Natural killer cell (primary cell): ENCODE data around the gene GALNT9. TPM values are rescaled to one million over a fixed set of nuclear protein-coding genes. Genes with fewer than 3 reads are reported as not detected.

ENCODE experiments used
- ATAC-seq, 3 donors: fragments of 150-1000 bp in 2 of 3; fragments of 200-7000 bp in 1 of 3; cut with Tn5 transposase; 1 replicate in 1 of 3; 2 replicates in 2 of 3; pipeline ENCODE4 v1.10.0; 2021; ENCODE audit warnings: mild to moderate bottlenecking in 2 of 3, moderate library complexity in 2 of 3
- DNase-seq, 2 donors: peaks; one replicate each; pipeline versions ENCODE4 v3.0.0 to v3.0.0-alpha.2; 2013 to 2021; ENCODE audit warnings: mixed read lengths in 1 of 2
- H3K27ac ChIP-seq: one replicate; pipeline ENCODE4 v1.5.1; 2013; ENCODE audit warnings: mild to moderate bottlenecking, low read length
- H3K27me3 ChIP-seq: one replicate; pipeline ENCODE4 v1.6.1; 2013; ENCODE audit warnings: low read length; ENCODE audit not compliant: control insufficient read depth, insufficient read depth
- H3K36me3 ChIP-seq: one replicate; pipeline ENCODE4 v1.6.1; 2013; ENCODE audit warnings: low read length; ENCODE audit not compliant: control insufficient read depth, insufficient read depth
- H3K4me1 ChIP-seq: one replicate; pipeline ENCODE4 v1.6.1; 2013; ENCODE audit warnings: low read length; ENCODE audit not compliant: control insufficient read depth, insufficient read depth
- H3K4me3 ChIP-seq: one replicate; pipeline ENCODE4 v1.5.1; 2013; ENCODE audit warnings: low read length
- H3K9me3 ChIP-seq: one replicate; pipeline ENCODE4 v1.6.1; 2013; ENCODE audit warnings: low read length; ENCODE audit not compliant: control insufficient read depth, insufficient read depth
- H3K27ac Mint-ChIP-seq, 2 donors: one replicate each; pipeline ENCODE4 v1.8.0; 2022; ENCODE audit warnings: mild to moderate bottlenecking in 2 of 2, mixed read lengths in 2 of 2, moderate library complexity in 1 of 2
- H3K27me3 Mint-ChIP-seq, 2 donors: one replicate each; pipeline ENCODE4 v1.8.0; 2022; ENCODE audit warnings: low read depth in 2 of 2, mixed read lengths in 2 of 2
- H3K36me3 Mint-ChIP-seq: one replicate; pipeline ENCODE4 v1.8.0; 2022; ENCODE audit warnings: mixed read lengths
- H3K4me1 Mint-ChIP-seq, 2 donors: one replicate each; pipeline ENCODE4 v1.8.0; 2022; ENCODE audit warnings: mixed read lengths in 2 of 2
- H3K4me3 Mint-ChIP-seq: one replicate; pipeline ENCODE4 v1.8.0; 2022; ENCODE audit warnings: mild to moderate bottlenecking, moderate library complexity, mixed read lengths
- H3K9me3 Mint-ChIP-seq, 2 donors: one replicate each; pipeline ENCODE4 v1.8.0; 2022; ENCODE audit warnings: mixed read lengths in 2 of 2
- CTCF ChIP-seq: fragments of 200-600 bp; IDR thresholded peaks from one replicate; pipeline ENCODE4 v1.8.0; 2022; ENCODE audit warnings: antibody characterized with exemption
- WGBS: methylation state at CpG from one replicate; pipeline ENCODE4 v1.1.7; 2013; ENCODE audit warnings: missing lambda C conversion rate; ENCODE audit not compliant: insufficient coverage; 5-methylcytosine and 5-hydroxymethylcytosine counted together
- intact Hi-C: fragments of 100-400 bp; cut with micrococcal nuclease; formaldehyde crosslinking; loops from one replicate; pipeline ENCODE4 v1.14.2; 2022
- total RNA-seq, 4 donors: library from RNA; stranded (reverse); fragments of 120-200 nt in 1 of 4; gene quantifications; one replicate each; pipeline versions ENCODE4 v1.2.3 to v1.2.4, GENCODE V29; 2013 to 2022

GALNT9 gene
- total RNA-seq, 3 donors from 2014 or later (not counting 1 experiment from before 2014, with no cell fraction given): not detected

GRCh38 chr12:132236129-132236929 lies 93.1 kb downstream of the GALNT9 start:
- Histone ChIP-seq H3K36me3 (no peaks in the 10 kb centered on the region), H3K4me1 (no peaks in the 10 kb centered on the region), H3K4me3 (no peak overlapping the region), H3K27me3 (no peaks in the 10 kb centered on the region), H3K9me3 (no peaks in the 10 kb centered on the region), H3K27ac (no peak overlapping the region)
- peak in 1 of 3 donors; percentile 36 for ATAC-seq
- H3K4me1 Mint-ChIP-seq: no peaks in the 10 kb centered on the region
- 78% methylated on average over 31 of the region's 31 CpGs for WGBS
- H3K4me3 Mint-ChIP-seq: no peak overlapping the region
- H3K27me3 Mint-ChIP-seq: no peaks in the 10 kb centered on the region
- no peak for DNase-seq
- intact Hi-C loops: no loop called here
- no peak for TF ChIP-seq CTCF
- no peaks in the 10 kb centered on the region for H3K36me3 Mint-ChIP-seq
- no peak overlapping the region for H3K27ac Mint-ChIP-seq
- H3K9me3 Mint-ChIP-seq: no peaks in the 10 kb centered on the region

- no peak overlapping the region for H3K4me3 Mint-ChIP-seq
- no peaks in the 10 kb centered on the region for H3K9me3 Mint-ChIP-seq
- Histone ChIP-seq H3K4me1 (no peaks in the 10 kb centered on the region), H3K36me3 (no peaks in the 10 kb centered on the region), H3K27me3 (no peaks in the 10 kb centered on the region), H3K27ac (no peak overlapping the region), H3K4me3 (no peak overlapping the region), H3K9me3 (no peaks in the 10 kb centered on the region)
- 92% methylated on average over 21 of the region's 25 CpGs for WGBS
- no peak for TF ChIP-seq CTCF
- H3K27me3 Mint-ChIP-seq: no peaks in the 10 kb centered on the region
- DNase-seq: no peak
- no peak overlapping the region for H3K27ac Mint-ChIP-seq
- intact Hi-C loops: no loop called here
- H3K36me3 Mint-ChIP-seq: no peaks in the 10 kb centered on the region
- H3K4me1 Mint-ChIP-seq: no peaks in the 10 kb centered on the region
- no peak for ATAC-seq
These were observed 94.1 kb downstream of the GALNT9 start for GRCh38 chr12:132235116-132235820.

GRCh38 chr12:132230381-132230780 lies 99.0 kb downstream of the GALNT9 start:
- H3K27me3 Mint-ChIP-seq: peaks cover 0 to 10% of the 10 kb centered on the region in 2 donors
- no peak overlapping the region for H3K4me3 Mint-ChIP-seq
- H3K27ac ChIP-seq: no peak overlapping the region

More at GRCh38 chr12:132230381-132230780, 99.0 kb downstream of the GALNT9 start:
- no peak overlapping the region for H3K27ac Mint-ChIP-seq
- no peak for DNase-seq
- no peaks in the 10 kb centered on the region for H3K27me3 ChIP-seq
- no peaks in the 10 kb centered on the region for H3K4me1 Mint-ChIP-seq
- H3K9me3 Mint-ChIP-seq: no peaks in the 10 kb centered on the region
- WGBS: 95% methylated on average over 22 of the region's 22 CpGs
- ATAC-seq: no peak
- no peaks in the 10 kb centered on the region for H3K9me3 ChIP-seq
- no peaks in the 10 kb centered on the region for H3K4me1 ChIP-seq
- H3K36me3 Mint-ChIP-seq: no peaks in the 10 kb centered on the region
- no peaks in the 10 kb centered on the region for H3K36me3 ChIP-seq
- intact Hi-C loops: no loop called here
- H3K4me3 ChIP-seq: no peak overlapping the region
- TF ChIP-seq CTCF: no peak
